ENCODE data around the gene PRCD. TPM values are rescaled to one million over a fixed set of nuclear protein-coding genes. Genes with fewer than 3 reads are reported as not detected.
A peak's percentile ranks its signal among the peaks of the same experiment; 100 is the strongest.

Gene PRCD
- total RNA-seq, 4 donors from 2014 or later, result 1.2 to 5.1 (median 3.8) TPM

DNA sequence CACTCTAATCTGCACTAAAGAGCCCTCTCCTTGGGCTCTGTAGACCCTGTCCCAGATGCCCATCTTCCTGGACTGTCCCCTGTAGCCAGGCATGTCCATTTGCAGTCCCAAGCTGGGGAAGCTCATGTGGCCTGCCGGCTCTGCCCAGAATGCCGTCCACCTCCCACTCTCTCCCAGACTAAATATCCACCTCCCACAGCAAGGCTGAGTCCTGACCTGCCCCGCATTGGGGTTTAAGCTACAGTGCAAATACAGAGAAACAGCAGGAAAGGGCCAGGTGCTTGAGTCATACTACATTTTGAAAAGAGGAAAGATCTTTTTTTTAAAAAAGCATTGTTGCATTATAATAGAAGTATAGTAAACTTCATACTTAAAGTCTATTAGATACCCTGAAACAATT lies 42.8 kb downstream of the PRCD start:
- H3K27me3 ChIP-seq, result peaks cover 0 to 33% (median 23%) of the 10 kb centered on the region in 4 donors
- no peaks in the 10 kb centered on the region for H3K9me3 ChIP-seq
- intact Hi-C loops (cut with DNase I), result no loop called here
- no peaks in the 10 kb centered on the region for H3K36me3 ChIP-seq
- H3K4me1 ChIP-seq, result peaks cover 15 to 30% (median 27%) of the 10 kb centered on the region in 4 donors
- no peak for DNase-seq (ENCODE audit: extremely low spot score)
- H3K27ac ChIP-seq (replicated peaks in 1 of 4), result no peak overlapping the region
- WGBS, result 37% methylated on average over 3 of the region's 3 CpGs
- H3K4me3 ChIP-seq, result no peak overlapping the region
- TF ChIP-seq, protein P1, sequence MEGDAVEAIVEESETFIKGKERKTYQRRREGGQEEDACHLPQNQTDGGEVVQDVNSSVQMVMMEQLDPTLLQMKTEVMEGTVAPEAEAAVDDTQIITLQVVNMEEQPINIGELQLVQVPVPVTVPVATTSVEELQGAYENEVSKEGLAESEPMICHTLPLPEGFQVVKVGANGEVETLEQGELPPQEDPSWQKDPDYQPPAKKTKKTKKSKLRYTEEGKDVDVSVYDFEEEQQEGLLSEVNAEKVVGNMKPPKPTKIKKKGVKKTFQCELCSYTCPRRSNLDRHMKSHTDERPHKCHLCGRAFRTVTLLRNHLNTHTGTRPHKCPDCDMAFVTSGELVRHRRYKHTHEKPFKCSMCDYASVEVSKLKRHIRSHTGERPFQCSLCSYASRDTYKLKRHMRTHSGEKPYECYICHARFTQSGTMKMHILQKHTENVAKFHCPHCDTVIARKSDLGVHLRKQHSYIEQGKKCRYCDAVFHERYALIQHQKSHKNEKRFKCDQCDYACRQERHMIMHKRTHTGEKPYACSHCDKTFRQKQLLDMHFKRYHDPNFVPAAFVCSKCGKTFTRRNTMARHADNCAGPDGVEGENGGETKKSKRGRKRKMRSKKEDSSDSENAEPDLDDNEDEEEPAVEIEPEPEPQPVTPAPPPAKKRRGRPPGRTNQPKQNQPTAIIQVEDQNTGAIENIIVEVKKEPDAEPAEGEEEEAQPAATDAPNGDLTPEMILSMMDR (IDR thresholded peaks at IDR 0.05), result no peak
- TF ChIP-seq POLR2A (IDR thresholded peaks at IDR 0.05; ENCODE audit: low read depth), result no peak
- TF ChIP-seq EP300 (IDR thresholded peaks at IDR 0.05), result no peak
- no peak for TF ChIP-seq POLR2AphosphoS5 (IDR thresholded peaks at IDR 0.05)

DNA sequence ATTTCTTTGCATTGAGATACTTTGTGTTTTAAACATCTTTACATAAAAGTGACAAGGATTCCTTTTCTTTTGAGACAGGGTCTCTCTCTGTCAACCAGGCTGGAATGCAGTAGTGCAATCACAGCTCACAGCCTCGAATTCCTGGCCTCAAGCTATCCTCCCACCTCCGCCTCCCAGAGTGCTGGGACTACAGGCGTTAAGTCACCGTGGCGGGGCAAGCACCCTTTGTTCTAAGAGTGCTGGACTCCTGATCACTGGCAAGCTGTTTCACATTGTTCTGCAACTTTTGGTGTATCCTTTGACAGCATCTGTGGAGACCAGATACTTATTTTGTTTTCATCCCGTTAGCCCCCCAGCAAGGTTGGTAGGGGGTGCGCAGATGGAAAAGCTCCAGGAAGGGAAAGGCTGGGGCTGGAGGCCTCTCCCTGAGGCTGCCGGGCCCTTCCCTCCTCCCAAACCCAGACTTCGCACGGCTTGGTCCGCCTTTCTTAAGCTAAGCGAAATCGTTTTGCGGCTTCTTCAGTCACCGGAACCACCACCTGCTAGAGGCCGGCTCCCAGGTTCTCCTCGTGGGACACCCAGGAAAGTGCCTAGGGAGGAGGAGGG lies 44.7 kb downstream of the PRCD start:
- WGBS, result 32% methylated on average over 17 of the region's 17 CpGs
- DNase-seq (ENCODE audit: extremely low spot score), result no peak
- H3K4me3 ChIP-seq, result peak overlapping the region; percentile 61 to 69 (median 64)
- no peak for TF ChIP-seq EP300 (IDR thresholded peaks at IDR 0.05)
- TF ChIP-seq POLR2AphosphoS5 (IDR thresholded peaks at IDR 0.05), result no peak
- no peak for TF ChIP-seq POLR2A (IDR thresholded peaks at IDR 0.05; ENCODE audit: low read depth)
- TF ChIP-seq, protein P1 (IDR thresholded peaks at IDR 0.05), result no peak
- H3K4me1 ChIP-seq, result peaks cover 15 to 30% (median 27%) of the 10 kb centered on the region in 4 donors
- H3K36me3 ChIP-seq, result no peaks in the 10 kb centered on the region
- peak overlapping the region; percentile 59 to 72 (median 67) for H3K27ac ChIP-seq (replicated peaks in 1 of 4)
- H3K9me3 ChIP-seq, result no peaks in the 10 kb centered on the region
- peaks cover 0 to 52% (median 25%) of the 10 kb centered on the region in 4 donors for H3K27me3 ChIP-seq
- intact Hi-C loops (cut with DNase I), result no loop called here

DNA sequence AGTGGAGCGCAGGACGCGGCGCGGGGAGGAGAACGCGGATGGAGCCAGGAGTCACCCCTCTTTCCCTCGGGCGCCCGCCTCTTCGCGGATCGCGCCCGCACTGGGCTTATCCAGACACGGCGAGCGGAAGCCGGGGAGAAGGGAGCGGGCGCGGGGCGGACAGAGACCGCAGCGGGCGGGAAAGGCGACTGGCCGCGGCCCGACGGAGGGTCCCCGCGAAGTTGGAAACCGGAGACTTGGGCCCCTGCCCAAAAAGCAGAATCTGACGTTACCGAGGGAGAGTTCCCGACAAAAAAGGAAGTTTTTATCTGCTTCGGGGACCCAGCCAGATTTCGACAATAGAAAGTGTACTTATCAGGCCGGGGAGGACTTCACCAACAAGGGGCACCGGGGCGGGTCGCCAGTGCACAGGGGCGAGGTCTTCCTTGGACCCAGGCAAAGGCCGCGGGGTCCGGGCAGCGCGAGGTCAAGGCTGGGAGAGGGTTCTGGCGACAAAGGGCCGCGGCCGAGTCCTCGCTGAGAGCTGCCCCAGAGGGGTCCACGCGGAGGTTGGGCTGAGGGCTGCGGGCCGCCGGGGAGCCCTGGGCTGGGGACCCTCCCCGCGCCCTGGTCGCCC lies 45.3 kb downstream of the PRCD start:
- Histone ChIP-seq H3K27me3 (peaks cover 0 to 56% (median 25%) of the 10 kb centered on the region in 4 donors), H3K27ac (replicated peaks in 1 of 4) (peak overlapping the region; percentile 59 to 72 (median 67)), H3K4me3 (peak overlapping the region; percentile 61 to 69 (median 64)), H3K36me3 (no peaks in the 10 kb centered on the region), H3K9me3 (no peaks in the 10 kb centered on the region), H3K4me1 (peaks cover 15 to 30% (median 27%) of the 10 kb centered on the region in 4 donors)
- intact Hi-C loops (cut with DNase I), result no loop called here
- WGBS, result 3% methylated on average over 28 of the region's 62 CpGs
- no peak for DNase-seq (ENCODE audit: extremely low spot score)
- TF ChIP-seq EP300 (IDR thresholded peaks at IDR 0.05), result no peak
- TF ChIP-seq POLR2AphosphoS5 (IDR thresholded peaks at IDR 0.05), result no peak
- TF ChIP-seq, protein P1 (IDR thresholded peaks at IDR 0.05), result no peak
- TF ChIP-seq POLR2A (IDR thresholded peaks at IDR 0.05; ENCODE audit: low read depth), result no peak

DNA sequence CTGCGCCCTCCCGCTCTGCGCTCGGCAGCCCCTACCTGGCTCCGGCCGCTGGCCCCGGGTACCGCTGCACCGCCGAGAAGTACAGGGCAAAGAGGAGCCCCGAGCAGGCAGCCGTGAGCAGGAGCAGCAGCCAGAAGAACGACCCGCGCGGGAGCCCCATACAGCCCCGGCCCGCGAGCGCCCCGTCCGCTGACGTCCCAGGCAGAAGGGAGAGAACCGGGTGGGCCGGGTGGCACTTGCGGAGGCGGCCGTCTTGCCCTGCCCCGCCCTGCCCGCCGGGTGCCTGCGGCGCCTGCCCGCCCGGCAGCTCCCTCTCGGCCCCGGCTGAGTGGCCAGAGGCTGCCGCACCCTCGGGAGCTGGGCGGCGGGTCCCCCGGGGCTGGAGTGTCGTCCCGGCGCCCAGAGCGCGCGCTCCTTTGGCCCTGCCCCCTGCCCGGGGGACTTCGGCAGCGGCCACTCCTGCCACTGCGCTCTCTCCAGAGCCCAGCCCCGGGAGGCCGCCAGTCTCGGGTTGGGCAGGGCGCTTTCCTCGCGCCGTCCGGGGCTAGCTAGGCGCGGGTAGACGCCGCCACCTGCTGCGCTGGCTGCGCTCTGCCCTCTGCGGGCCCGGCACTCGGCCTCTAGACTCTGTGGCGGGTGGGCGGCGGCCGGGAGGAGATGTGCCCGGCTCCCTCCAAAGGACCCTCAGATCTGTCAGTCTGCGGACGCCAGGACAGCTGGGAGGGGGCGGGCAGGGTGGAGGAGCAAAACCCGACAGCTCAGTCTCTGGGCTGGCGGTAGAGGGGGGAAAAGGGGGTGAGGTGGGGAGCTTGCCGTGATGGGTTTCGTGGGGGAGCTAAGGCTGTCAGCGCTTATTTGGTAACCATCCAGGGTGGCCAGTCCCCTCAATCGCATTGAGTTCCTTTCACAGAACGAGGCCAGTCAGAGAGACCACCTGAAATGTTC lies 46.1 kb downstream of the PRCD start, which contains the start of gene ST6GALNAC2:
Gene ST6GALNAC2, minus strand, starts transcription at position 212 of the 945 bp plus-strand sequence. Its CDS starts 52 bp downstream, at position 160.
- no peaks in the 10 kb centered on the region for H3K36me3 ChIP-seq

More for the DNA sequence above, 46.1 kb downstream of the PRCD start, which contains the start of gene ST6GALNAC2:
- Histone ChIP-seq H3K9me3 (no peaks in the 10 kb centered on the region), H3K27me3 (peaks cover 0 to 56% (median 25%) of the 10 kb centered on the region in 4 donors), H3K4me1 (peaks cover 15 to 30% (median 27%) of the 10 kb centered on the region in 4 donors), H3K4me3 (peak within 1 kb of the TSS; percentile 61 to 69 (median 64)), H3K27ac (replicated peaks in 1 of 4) (peak within 1 kb of the TSS; percentile 59 to 72 (median 67))
- no peak for DNase-seq (ENCODE audit: extremely low spot score)
- WGBS, result 2% methylated on average over 30 of the region's 84 CpGs
- intact Hi-C loops (cut with DNase I), result loop anchor here (2.0 kb wide), 1 partner anchor 63 kb away; no protein-coding TSS in a partner anchor
- TF ChIP-seq EP300 (IDR thresholded peaks at IDR 0.05) (no peak), POLR2A (IDR thresholded peaks at IDR 0.05; ENCODE audit: low read depth) (no peak), POLR2AphosphoS5 (IDR thresholded peaks at IDR 0.05) (peak in 1 of 2 donors; percentile 40)
- TF ChIP-seq, protein P1 (IDR thresholded peaks at IDR 0.05), result peak; percentile 41 to 55 (median 52)

Measured in esophagus muscularis mucosa (tissue), 4 donors.